DMS79 (cell line): ENCODE measurements around the gene UBE2L3.
"Not testable (repeated sequence)": the region's sequence is repeated elsewhere in the genome, so short reads cannot be mapped to it uniquely, and the experiment has no call there.

Experiments used
- DNase-seq: peaks from one replicate; lab custom pipeline; 2025; lab: John Stamatoyannopoulos, UW

Gene UBE2L3

GRCh38 chr22:21602579-21602978 lies 35.1 kb downstream of the UBE2L3 start:
- DNase-seq, result no peak

- DNase-seq, result no peak
Observed at GRCh38 chr22:21603973-21604372, 36.5 kb downstream of the UBE2L3 start.

GRCh38 chr22:21605887-21606564 lies 38.5 kb downstream of the UBE2L3 start:
- no peak for DNase-seq

GRCh38 chr22:21606775-21607174 lies 39.3 kb downstream of the UBE2L3 start:
- DNase-seq, result no peak

GRCh38 chr22:21609556-21610157 lies 42.1 kb downstream of the UBE2L3 start:
- DNase-seq, result not testable (repeated sequence)

- no peak for DNase-seq
Observed at GRCh38 chr22:21611210-21611977, 43.9 kb downstream of the UBE2L3 start.

GRCh38 chr22:21612858-21613257 lies 45.3 kb downstream of the UBE2L3 start:
- DNase-seq, result no peak

- no peak for DNase-seq
Observed at GRCh38 chr22:21613553-21614233, 46.2 kb downstream of the UBE2L3 start.

- DNase-seq, result no peak
Observed at GRCh38 chr22:21615731-21616130, 48.2 kb downstream of the UBE2L3 start.

GRCh38 chr22:21617337-21617736 lies 49.8 kb downstream of the UBE2L3 start:
- not testable (repeated sequence) for DNase-seq

- no peak for DNase-seq
Observed at GRCh38 chr22:21621025-21621424, 53.5 kb downstream of the UBE2L3 start.

- DNase-seq, result no peak
Observed at GRCh38 chr22:21622011-21622918, 54.8 kb downstream of the UBE2L3 start.

GRCh38 chr22:21622919-21623647 lies 55.6 kb downstream of the UBE2L3 start:
- DNase-seq, result no peak

GRCh38 chr22:21623648-21623970 lies 56.1 kb downstream of the UBE2L3 start:
- DNase-seq, result no peak

GRCh38 chr22:21624120-21624879 lies 56.8 kb downstream of the UBE2L3 start:
- no peak for DNase-seq

- no peak for DNase-seq
Observed at GRCh38 chr22:21624880-21625791, 57.6 kb downstream of the UBE2L3 start.

- no peak for DNase-seq
Observed at GRCh38 chr22:21626073-21626734, 58.7 kb downstream of the UBE2L3 start.

GRCh38 chr22:21626735-21627469 lies 59.4 kb downstream of the UBE2L3 start:
- no peak for DNase-seq
